Skin epidermis (tissue), 12 donors: ENCODE data around the gene PACRG.

Source experiments
- H3K27ac ChIP-seq, 21 experiments: fragments of 200-600 bp; sonication (generic) in 11 of 21; one replicate each; pipeline ENCODE4 v1.5.0; 2020; ENCODE audit warnings: mild to moderate bottlenecking in 3 of 21, inconsistent platforms in 2 of 21, moderate library complexity in 2 of 21
- H3K4me3 ChIP-seq, 7 experiments: fragments of 200-600 bp; sonication (generic) in 2 of 7; one replicate each; pipeline ENCODE4 v1.5.0; 2020; ENCODE audit warnings: inconsistent platforms in 2 of 7, mild to moderate bottlenecking in 2 of 7, moderate library complexity in 1 of 7

The PACRG gene

GRCh38 chr6:163152701-163153100, 424.9 kb downstream of the PACRG start:
- H3K4me3 ChIP-seq = no peak overlapping the region
- no peak overlapping the region for H3K27ac ChIP-seq

GRCh38 chr6:163159110-163159509, 431.3 kb downstream of the PACRG start:
- no peak overlapping the region for H3K4me3 ChIP-seq
- H3K27ac ChIP-seq = no peak overlapping the region

GRCh38 chr6:163159689-163160088, 431.9 kb downstream of the PACRG start:
- no peak overlapping the region for H3K4me3 ChIP-seq
- no peak overlapping the region for H3K27ac ChIP-seq

GRCh38 chr6:163162007-163162873, 434.5 kb downstream of the PACRG start:
- Histone ChIP-seq H3K4me3 (no peak overlapping the region), H3K27ac (no peak overlapping the region)

GRCh38 chr6:163162874-163163213, 435.1 kb downstream of the PACRG start:
- Histone ChIP-seq H3K4me3 (no peak overlapping the region), H3K27ac (no peak overlapping the region)

GRCh38 chr6:163164175-163164900, 436.6 kb downstream of the PACRG start:
- no peak overlapping the region for H3K27ac ChIP-seq
- no peak overlapping the region for H3K4me3 ChIP-seq

- Histone ChIP-seq H3K27ac (no peak overlapping the region), H3K4me3 (no peak overlapping the region)
These were observed 437.6 kb downstream of the PACRG start for GRCh38 chr6:163165155-163165910.

GRCh38 chr6:163165922-163166321, 438.1 kb downstream of the PACRG start:
- Histone ChIP-seq H3K4me3 (no peak overlapping the region), H3K27ac (no peak overlapping the region)

GRCh38 chr6:163166507-163166906, 438.7 kb downstream of the PACRG start:
- H3K27ac ChIP-seq = no peak overlapping the region

GRCh38 chr6:163169521-163169920, 441.7 kb downstream of the PACRG start:
- Histone ChIP-seq H3K27ac (no peak overlapping the region), H3K4me3 (no peak overlapping the region)

More at GRCh38 chr6:163166507-163166906, 438.7 kb downstream of the PACRG start:
- no peak overlapping the region for H3K4me3 ChIP-seq

GRCh38 chr6:163170294-163170883, 442.6 kb downstream of the PACRG start:
- H3K27ac ChIP-seq = no peak overlapping the region

GRCh38 chr6:163173741-163174140, 446.0 kb downstream of the PACRG start:
- no peak overlapping the region for H3K27ac ChIP-seq
- H3K4me3 ChIP-seq = no peak overlapping the region

More at GRCh38 chr6:163170294-163170883, 442.6 kb downstream of the PACRG start:
- H3K4me3 ChIP-seq = no peak overlapping the region

GRCh38 chr6:163175301-163175700, 447.5 kb downstream of the PACRG start:
- Histone ChIP-seq H3K4me3 (no peak overlapping the region), H3K27ac (no peak overlapping the region)

- Histone ChIP-seq H3K4me3 (no peak overlapping the region), H3K27ac (no peak overlapping the region)
These were observed 448.3 kb downstream of the PACRG start for GRCh38 chr6:163176097-163176496.

GRCh38 chr6:163177007-163177406, 449.2 kb downstream of the PACRG start:
- no peak overlapping the region for H3K27ac ChIP-seq

GRCh38 chr6:163177892-163178420, 450.2 kb downstream of the PACRG start:
- Histone ChIP-seq H3K27ac (no peak overlapping the region), H3K4me3 (no peak overlapping the region)

More at GRCh38 chr6:163177007-163177406, 449.2 kb downstream of the PACRG start:
- no peak overlapping the region for H3K4me3 ChIP-seq

GRCh38 chr6:163179061-163179460, 451.3 kb downstream of the PACRG start:
- H3K27ac ChIP-seq = no peak overlapping the region
- no peak overlapping the region for H3K4me3 ChIP-seq

- Histone ChIP-seq H3K27ac (no peak overlapping the region), H3K4me3 (no peak overlapping the region)
These were observed 451.9 kb downstream of the PACRG start for GRCh38 chr6:163179721-163180120.

- Histone ChIP-seq H3K4me3 (no peak overlapping the region), H3K27ac (no peak overlapping the region)
These were observed 453.2 kb downstream of the PACRG start for GRCh38 chr6:163180874-163181541.
